ENCODE data around the gene OPCML.

- TF ChIP-seq, protein P1, sequence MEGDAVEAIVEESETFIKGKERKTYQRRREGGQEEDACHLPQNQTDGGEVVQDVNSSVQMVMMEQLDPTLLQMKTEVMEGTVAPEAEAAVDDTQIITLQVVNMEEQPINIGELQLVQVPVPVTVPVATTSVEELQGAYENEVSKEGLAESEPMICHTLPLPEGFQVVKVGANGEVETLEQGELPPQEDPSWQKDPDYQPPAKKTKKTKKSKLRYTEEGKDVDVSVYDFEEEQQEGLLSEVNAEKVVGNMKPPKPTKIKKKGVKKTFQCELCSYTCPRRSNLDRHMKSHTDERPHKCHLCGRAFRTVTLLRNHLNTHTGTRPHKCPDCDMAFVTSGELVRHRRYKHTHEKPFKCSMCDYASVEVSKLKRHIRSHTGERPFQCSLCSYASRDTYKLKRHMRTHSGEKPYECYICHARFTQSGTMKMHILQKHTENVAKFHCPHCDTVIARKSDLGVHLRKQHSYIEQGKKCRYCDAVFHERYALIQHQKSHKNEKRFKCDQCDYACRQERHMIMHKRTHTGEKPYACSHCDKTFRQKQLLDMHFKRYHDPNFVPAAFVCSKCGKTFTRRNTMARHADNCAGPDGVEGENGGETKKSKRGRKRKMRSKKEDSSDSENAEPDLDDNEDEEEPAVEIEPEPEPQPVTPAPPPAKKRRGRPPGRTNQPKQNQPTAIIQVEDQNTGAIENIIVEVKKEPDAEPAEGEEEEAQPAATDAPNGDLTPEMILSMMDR (optimal IDR thresholded peaks at IDR 0.05 in 1 of 3, IDR thresholded peaks at IDR 0.05 in 1 of 3, conservative IDR thresholded peaks at IDR 0.05 in 1 of 3; ENCODE audit: extremely low read depth in 1 of 3, insufficient read depth in 2 of 3, low read length in 3 of 3): no peak
- TF ChIP-seq EZH2 (IDR thresholded peaks at IDR 0.05; ENCODE audit: low read length): no peak
These were observed 970.4 kb downstream of the OPCML start for GRCh38 chr11:132561937-132562336.

Measured in keratinocyte (primary cell).